NCI-H748 treated with DMSO at 0.1 percent for 48 hours (cell line): ENCODE data around the gene WDR45.
"Not testable (repeated sequence)": the region's sequence is repeated elsewhere in the genome, so short reads cannot be mapped to it uniquely, and the experiment has no call there.

Experiments used
- DNase-seq: peaks from one replicate; lab custom pipeline; 2025; lab: John Stamatoyannopoulos, UW

Gene WDR45

GRCh38 chrX:49079489-49080428, at the start of gene WDR45:
Gene WDR45, minus strand, starts transcription at chrX:49079887. Its CDS starts 1,792 bp downstream, at chrX:49078095.
- DNase-seq, result peak; percentile 12

GRCh38 chrX:49129427-49129826, 49.7 kb upstream of the WDR45 start:
- DNase-seq, result no peak

GRCh38 chrX:49127742-49128258, 48.1 kb upstream of the WDR45 start:
- not testable (repeated sequence) for DNase-seq

GRCh38 chrX:49122499-49122898, 42.8 kb upstream of the WDR45 start:
- no peak for DNase-seq

- DNase-seq, result no peak
Measured at GRCh38 chrX:49120091-49120490, 40.4 kb upstream of the WDR45 start.

- DNase-seq, result no peak
Measured at GRCh38 chrX:49117581-49117980, 37.9 kb upstream of the WDR45 start.

- no peak for DNase-seq
Measured at GRCh38 chrX:49116716-49117115, 37.0 kb upstream of the WDR45 start.

- DNase-seq, result no peak
Measured at GRCh38 chrX:49116076-49116475, 36.4 kb upstream of the WDR45 start.

GRCh38 chrX:49111791-49112190, 32.1 kb upstream of the WDR45 start:
- DNase-seq, result no peak

- DNase-seq, result no peak
Measured at GRCh38 chrX:49110417-49110816, 30.7 kb upstream of the WDR45 start.

GRCh38 chrX:49108641-49109040, 29.0 kb upstream of the WDR45 start:
- DNase-seq, result no peak

GRCh38 chrX:49106930-49107329, 27.2 kb upstream of the WDR45 start:
- DNase-seq, result no peak

- no peak for DNase-seq
Measured at GRCh38 chrX:49106296-49106695, 26.6 kb upstream of the WDR45 start.

- no peak for DNase-seq
Measured at GRCh38 chrX:49103637-49104036, 23.9 kb upstream of the WDR45 start.

- DNase-seq, result no peak
Measured at GRCh38 chrX:49102190-49102589, 22.5 kb upstream of the WDR45 start.

GRCh38 chrX:49101629-49101984, 21.9 kb upstream of the WDR45 start:
- DNase-seq, result no peak

GRCh38 chrX:49100704-49101628, 21.3 kb upstream of the WDR45 start:
- peak; percentile 86 for DNase-seq

- no peak for DNase-seq
Measured at GRCh38 chrX:49096419-49096818, 16.7 kb upstream of the WDR45 start.

GRCh38 chrX:49089553-49089952, 9.9 kb upstream of the WDR45 start:
- no peak for DNase-seq

GRCh38 chrX:49082271-49082871, 2.7 kb upstream of the WDR45 start:
- no peak for DNase-seq

GRCh38 chrX:49077941-49078340, 1.7 kb downstream of the WDR45 start:
- DNase-seq, result no peak

GRCh38 chrX:49075347-49075746, 4.3 kb downstream of the WDR45 start:
- DNase-seq, result no peak
